Stimulated activated memory B cell treated with anti-CD40 and anti-IgM and Interleukin-4, amounts not matched to agents 10 μg/mL and 1 μg/mL and 100 μg/mL, for 72 hours (primary cell): ENCODE measurements around the gene ZMYM5.
"Not testable (repeated sequence)": the region's sequence is repeated elsewhere in the genome, so short reads cannot be mapped to it uniquely, and the experiment has no call there.

ENCODE experiments used
- ATAC-seq: fragments of 150-1000 bp; cut with Tn5 transposase; 2 replicates; pipeline ENCODE4 v1.10.0; 2021
- H3K27ac Mint-ChIP-seq: one replicate; pipeline ENCODE4 v1.8.0; 2022; ENCODE audit warnings: mild to moderate bottlenecking, mixed read lengths
- H3K27me3 Mint-ChIP-seq: one replicate; pipeline ENCODE4 v1.8.0; 2022; ENCODE audit warnings: mixed read lengths
- H3K36me3 Mint-ChIP-seq: one replicate; pipeline ENCODE4 v1.8.0; 2022; ENCODE audit warnings: mixed read lengths
- H3K4me1 Mint-ChIP-seq: one replicate; pipeline ENCODE4 v1.8.0; 2022; ENCODE audit warnings: mixed read lengths
- H3K4me3 Mint-ChIP-seq: one replicate; pipeline ENCODE4 v1.8.0; 2022; ENCODE audit warnings: mild to moderate bottlenecking, moderate library complexity, mixed read lengths
- H3K9me3 Mint-ChIP-seq: one replicate; pipeline ENCODE4 v1.8.0; 2022; ENCODE audit warnings: mixed read lengths

The ZMYM5 gene

DNA sequence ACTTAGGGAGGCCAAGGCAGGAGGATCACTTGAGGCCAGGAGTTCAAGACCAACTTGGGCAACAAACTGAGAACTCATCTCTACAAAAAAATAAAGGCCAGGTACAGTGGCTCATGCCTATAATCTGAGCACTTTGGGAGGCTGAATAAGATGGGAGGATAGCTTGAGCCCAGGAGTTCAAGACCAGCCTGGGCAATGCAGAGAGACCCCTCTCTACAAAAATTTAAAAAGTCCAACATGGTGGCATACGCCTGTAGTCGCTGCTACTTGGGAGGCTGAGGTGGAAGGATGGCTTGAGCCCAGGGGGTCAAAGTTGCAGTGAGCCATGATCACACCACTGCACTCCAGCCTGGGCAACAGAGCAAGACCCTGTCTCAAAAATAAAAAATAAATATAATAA is 5.8 kb downstream of the ZMYM5 start:
- H3K4me1 Mint-ChIP-seq, result peaks cover 45% of the 10 kb centered on the region
- H3K27me3 Mint-ChIP-seq, H3K9me3 Mint-ChIP-seq, ATAC-seq, H3K27ac Mint-ChIP-seq, H3K4me3 Mint-ChIP-seq: not testable (repeated sequence)
- H3K36me3 Mint-ChIP-seq, result peaks cover 15% of the 10 kb centered on the region

- Mint-ChIP-seq H3K9me3 (no peaks in the 10 kb centered on the region), H3K36me3 (peaks cover 15% of the 10 kb centered on the region), H3K4me1 (peaks cover 18% of the 10 kb centered on the region), H3K27me3 (no peaks in the 10 kb centered on the region), H3K4me3 (no peak overlapping the region), H3K27ac (no peak overlapping the region)
- no peak for ATAC-seq
These were observed 10.7 kb downstream of the ZMYM5 start for GRCh38 chr13:19852766-19853165.

GRCh38 chr13:19845758-19846157 is 17.7 kb downstream of the ZMYM5 start:
- Mint-ChIP-seq H3K36me3 (peaks cover 5% of the 10 kb centered on the region), H3K27ac (no peak overlapping the region), H3K4me1 (no peaks in the 10 kb centered on the region), H3K9me3 (no peaks in the 10 kb centered on the region), H3K27me3 (no peaks in the 10 kb centered on the region), H3K4me3 (no peak overlapping the region)
- no peak for ATAC-seq

DNA sequence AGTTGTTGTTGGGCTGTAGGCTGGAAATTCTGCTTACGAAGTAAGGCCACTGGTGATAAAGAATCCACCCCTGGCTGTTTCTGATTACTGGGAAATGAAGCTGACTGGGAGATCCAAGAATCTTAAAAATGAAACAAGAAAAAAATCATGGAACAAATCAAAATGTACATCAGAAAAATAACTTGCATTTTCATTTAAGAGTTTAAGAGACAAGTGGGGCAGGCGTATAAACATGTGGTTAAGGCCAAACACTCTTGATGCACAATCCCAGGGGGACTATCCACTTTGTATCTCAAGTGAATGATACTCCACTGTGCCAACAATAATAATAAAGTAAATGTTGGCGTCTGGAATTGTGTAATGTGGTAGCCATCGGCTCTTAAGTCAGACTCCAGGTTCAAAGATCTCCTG is 24.6 kb downstream of the ZMYM5 start:
- Mint-ChIP-seq H3K27me3 (no peaks in the 10 kb centered on the region), H3K27ac (no peak overlapping the region)
- no peak for ATAC-seq

GRCh38 chr13:19836472-19836871 is 27.0 kb downstream of the ZMYM5 start:
- Mint-ChIP-seq H3K9me3 (no peaks in the 10 kb centered on the region), H3K4me3 (no peak overlapping the region), H3K4me1 (no peaks in the 10 kb centered on the region), H3K27me3 (no peaks in the 10 kb centered on the region), H3K27ac (no peak overlapping the region), H3K36me3 (peaks cover 29% of the 10 kb centered on the region)
- no peak for ATAC-seq

More for the DNA sequence above, 24.6 kb downstream of the ZMYM5 start:
- H3K4me1 Mint-ChIP-seq, result no peaks in the 10 kb centered on the region
- H3K9me3 Mint-ChIP-seq, result no peaks in the 10 kb centered on the region
- H3K4me3 Mint-ChIP-seq, result no peak overlapping the region
- H3K36me3 Mint-ChIP-seq, result peaks cover 29% of the 10 kb centered on the region

GRCh38 chr13:19834704-19835103 is 28.7 kb downstream of the ZMYM5 start:
- H3K4me1 Mint-ChIP-seq, result no peaks in the 10 kb centered on the region
- ATAC-seq, result no peak
- no peaks in the 10 kb centered on the region for H3K9me3 Mint-ChIP-seq
- no peak overlapping the region for H3K27ac Mint-ChIP-seq
- H3K4me3 Mint-ChIP-seq, result no peak overlapping the region
- peaks cover 38% of the 10 kb centered on the region for H3K36me3 Mint-ChIP-seq
- no peaks in the 10 kb centered on the region for H3K27me3 Mint-ChIP-seq

- no peaks in the 10 kb centered on the region for H3K4me1 Mint-ChIP-seq
- H3K9me3 Mint-ChIP-seq, result no peaks in the 10 kb centered on the region
- peaks cover 46% of the 10 kb centered on the region for H3K36me3 Mint-ChIP-seq
- no peak overlapping the region for H3K27ac Mint-ChIP-seq
- no peaks in the 10 kb centered on the region for H3K27me3 Mint-ChIP-seq
- H3K4me3 Mint-ChIP-seq, result no peak overlapping the region
- no peak for ATAC-seq
These were observed 40.8 kb downstream of the ZMYM5 start for GRCh38 chr13:19822673-19823072.

DNA sequence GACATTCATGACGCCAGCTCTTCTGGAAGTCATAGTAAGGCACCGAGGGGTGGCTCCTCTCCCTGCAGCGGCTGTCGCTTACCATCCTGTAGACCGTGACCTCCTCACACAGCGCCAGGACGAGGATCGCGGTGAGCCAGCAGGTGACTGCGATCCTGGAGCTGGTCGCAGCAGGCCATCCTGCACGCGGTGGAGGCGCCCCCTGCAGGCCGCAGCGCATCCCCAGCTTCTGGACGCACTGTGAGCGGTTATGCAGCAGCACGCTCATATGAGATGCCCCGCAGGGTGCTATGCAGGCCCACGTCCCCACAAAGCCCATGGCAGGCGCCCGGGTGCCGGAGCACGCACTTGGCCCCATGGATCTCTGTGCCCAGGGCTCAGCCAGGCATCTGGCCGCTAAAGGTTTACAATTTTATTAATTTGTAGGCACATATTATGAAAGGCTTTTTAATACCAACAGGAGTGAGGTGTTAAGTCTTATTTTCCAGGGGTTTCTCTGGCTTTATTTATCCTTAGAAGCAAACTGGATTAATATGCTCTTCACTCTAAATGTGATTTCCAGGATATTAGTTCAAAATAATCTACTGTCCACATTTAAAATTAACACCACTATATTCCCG is 45.1 kb downstream of the ZMYM5 start:
- Mint-ChIP-seq H3K27me3 (no peaks in the 10 kb centered on the region), H3K4me1 (no peaks in the 10 kb centered on the region), H3K9me3 (no peaks in the 10 kb centered on the region), H3K4me3 (no peak overlapping the region), H3K36me3 (peaks cover 20% of the 10 kb centered on the region), H3K27ac (no peak overlapping the region)
- no peak for ATAC-seq

- no peak overlapping the region for H3K27ac Mint-ChIP-seq
- H3K9me3 Mint-ChIP-seq, result no peaks in the 10 kb centered on the region
- H3K4me1 Mint-ChIP-seq, result no peaks in the 10 kb centered on the region
- H3K4me3 Mint-ChIP-seq, result no peak overlapping the region
- H3K27me3 Mint-ChIP-seq, result no peaks in the 10 kb centered on the region
- H3K36me3 Mint-ChIP-seq, result peaks cover 21% of the 10 kb centered on the region
- ATAC-seq, result no peak
These were observed 45.8 kb downstream of the ZMYM5 start for GRCh38 chr13:19817510-19818158.

GRCh38 chr13:19817106-19817505 is 46.3 kb downstream of the ZMYM5 start:
- Mint-ChIP-seq H3K4me1 (no peaks in the 10 kb centered on the region), H3K27ac (no peak overlapping the region), H3K9me3 (no peaks in the 10 kb centered on the region), H3K4me3 (no peak overlapping the region), H3K27me3 (no peaks in the 10 kb centered on the region), H3K36me3 (peaks cover 26% of the 10 kb centered on the region)
- no peak for ATAC-seq

GRCh38 chr13:19815842-19816241 is 47.6 kb downstream of the ZMYM5 start:
- not testable (repeated sequence) for H3K27me3 Mint-ChIP-seq, H3K9me3 Mint-ChIP-seq, ATAC-seq, H3K4me1 Mint-ChIP-seq, H3K27ac Mint-ChIP-seq, H3K4me3 Mint-ChIP-seq
- peaks cover 26% of the 10 kb centered on the region for H3K36me3 Mint-ChIP-seq

DNA sequence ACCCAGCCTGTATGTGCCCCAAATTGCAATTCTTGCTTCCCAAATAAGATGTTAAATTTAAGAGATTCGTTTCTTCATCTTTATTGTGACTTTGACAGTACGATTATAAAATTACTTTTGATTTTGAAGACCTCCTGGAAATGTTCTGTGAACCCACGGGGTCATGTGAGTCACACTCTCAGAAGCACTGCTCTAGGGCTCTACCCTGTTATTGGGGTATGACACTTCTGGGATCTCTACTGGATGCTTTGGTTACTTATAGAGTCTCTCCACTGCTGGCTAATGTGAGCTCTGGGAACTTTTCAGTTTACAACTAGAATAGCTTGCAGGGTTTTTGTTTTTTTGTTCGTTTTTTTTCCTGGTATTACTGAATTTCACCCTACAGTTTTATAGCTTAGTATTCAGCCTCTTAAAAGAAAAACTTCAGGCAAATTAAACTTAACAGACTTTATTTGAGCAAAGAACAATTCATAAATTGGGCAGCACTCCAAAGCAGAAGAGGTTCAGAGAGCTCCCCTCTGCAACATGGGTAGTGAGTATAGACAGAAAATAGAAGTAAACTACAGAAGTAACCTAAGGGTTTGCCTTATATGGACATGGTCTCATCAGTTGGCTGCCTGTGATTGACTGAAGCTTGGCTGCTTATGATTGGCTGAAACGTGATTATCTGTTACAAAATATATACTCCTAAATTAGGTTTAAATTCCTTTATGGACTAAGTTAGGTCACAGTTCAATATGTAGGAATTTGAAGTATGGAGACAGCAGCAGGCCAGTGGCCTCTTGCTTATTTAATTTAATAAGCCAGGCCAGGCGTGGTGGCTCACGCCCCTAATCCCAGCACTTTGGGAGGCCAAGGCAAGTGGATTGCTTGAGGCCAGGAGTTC is 52.2 kb downstream of the ZMYM5 start:
- ATAC-seq, result no peak

GRCh38 chr13:19810151-19810550 is 53.3 kb downstream of the ZMYM5 start:
- Mint-ChIP-seq H3K36me3 (peaks cover 12% of the 10 kb centered on the region), H3K27ac (no peak overlapping the region), H3K4me3 (no peak overlapping the region), H3K4me1 (no peaks in the 10 kb centered on the region), H3K9me3 (no peaks in the 10 kb centered on the region), H3K27me3 (no peaks in the 10 kb centered on the region)
- no peak for ATAC-seq

More for the DNA sequence above, 52.2 kb downstream of the ZMYM5 start:
- Mint-ChIP-seq H3K27ac (no peak overlapping the region), H3K27me3 (no peaks in the 10 kb centered on the region), H3K4me1 (no peaks in the 10 kb centered on the region), H3K4me3 (no peak overlapping the region), H3K9me3 (no peaks in the 10 kb centered on the region), H3K36me3 (peaks cover 6% of the 10 kb centered on the region)

GRCh38 chr13:19805765-19806164 is 57.7 kb downstream of the ZMYM5 start:
- Mint-ChIP-seq H3K36me3 (peaks cover 6% of the 10 kb centered on the region), H3K27ac (no peak overlapping the region), H3K9me3 (no peaks in the 10 kb centered on the region), H3K4me1 (no peaks in the 10 kb centered on the region), H3K27me3 (no peaks in the 10 kb centered on the region), H3K4me3 (no peak overlapping the region)
- ATAC-seq, result no peak

- Mint-ChIP-seq H3K4me1 (no peaks in the 10 kb centered on the region), H3K27me3 (no peaks in the 10 kb centered on the region), H3K9me3 (peaks cover 3% of the 10 kb centered on the region), H3K27ac (no peak overlapping the region), H3K4me3 (no peak overlapping the region), H3K36me3 (peaks cover 12% of the 10 kb centered on the region)
- no peak for ATAC-seq
These were observed 67.5 kb downstream of the ZMYM5 start for GRCh38 chr13:19795956-19796355.
